Colon (tissue), 2 donors: ENCODE results near the gene ARHGEF7.

Experiments used
- FAIRE-seq: peaks from 2 replicates; lab custom pipeline; 2012; peaks lifted over from hg19 to GRCh38; lab: Jason Lieb, UNC
- donor health status: control.
- donor health status: control.

ARHGEF7 gene

GRCh38 chr13:111353508-111353907 lies 238.4 kb downstream of the ARHGEF7 start:
- FAIRE-seq = no peak

GRCh38 chr13:111354789-111355188 lies 239.7 kb downstream of the ARHGEF7 start:
- FAIRE-seq = no peak
